ENCODE data around the gene PRDM16.

The PRDM16 gene

DNA sequence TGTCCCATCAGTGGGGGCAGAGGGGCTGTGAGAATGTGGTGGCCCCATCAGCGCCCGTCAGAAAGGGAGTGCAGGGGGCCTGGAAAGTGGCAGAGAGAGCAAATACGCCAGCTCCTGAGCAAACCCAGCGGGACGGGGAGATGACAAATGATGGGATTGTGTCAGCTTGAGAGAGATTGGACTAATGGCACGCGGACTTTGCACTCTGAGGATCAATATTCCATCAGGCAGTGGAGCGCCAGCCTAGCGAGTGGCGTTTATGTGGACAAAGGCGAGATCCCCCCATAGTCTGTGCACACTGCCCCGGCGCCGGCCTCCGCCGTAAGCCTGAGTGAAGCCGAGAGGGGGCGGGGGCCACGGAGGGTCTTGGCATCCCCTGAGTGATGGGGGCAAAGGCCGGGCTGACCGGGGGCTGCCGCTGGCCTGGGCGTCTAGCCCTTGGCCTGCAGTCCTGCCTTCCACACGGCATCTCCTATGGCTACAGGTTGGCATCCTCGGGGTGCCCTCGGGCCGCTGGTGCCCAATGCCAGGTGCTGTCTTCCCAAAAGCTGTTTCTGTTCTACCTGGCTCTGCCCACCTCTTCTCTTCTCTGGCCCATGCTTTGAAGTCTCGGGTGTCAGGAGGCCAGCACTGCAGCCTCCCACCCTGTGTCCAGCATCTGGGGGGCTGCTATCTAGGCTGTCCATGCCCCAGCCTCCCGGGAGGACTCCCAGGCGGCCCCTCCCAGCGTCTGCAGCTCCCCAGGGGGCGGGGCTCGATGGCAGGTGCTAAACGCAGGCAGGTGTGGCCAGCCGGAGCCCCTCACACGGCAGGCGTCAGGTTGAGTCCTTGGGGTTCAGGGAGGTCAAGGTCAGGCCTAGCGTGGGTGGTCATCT, 46.5 kb downstream of the PRDM16 start:
- TF ChIP-seq, protein P1, sequence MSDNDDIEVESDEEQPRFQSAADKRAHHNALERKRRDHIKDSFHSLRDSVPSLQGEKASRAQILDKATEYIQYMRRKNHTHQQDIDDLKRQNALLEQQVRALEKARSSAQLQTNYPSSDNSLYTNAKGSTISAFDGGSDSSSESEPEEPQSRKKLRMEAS (IDR thresholded peaks at IDR 0.05; ENCODE audit: low read depth, low read length) = no peak
- TF ChIP-seq MYC (IDR thresholded peaks at IDR 0.05; ENCODE audit: low read depth, low read length) (no peak), POLR2A (IDR thresholded peaks at IDR 0.05; ENCODE audit: extremely low read depth, insufficient read length) (no peak)
- TF ChIP-seq, protein P2, sequence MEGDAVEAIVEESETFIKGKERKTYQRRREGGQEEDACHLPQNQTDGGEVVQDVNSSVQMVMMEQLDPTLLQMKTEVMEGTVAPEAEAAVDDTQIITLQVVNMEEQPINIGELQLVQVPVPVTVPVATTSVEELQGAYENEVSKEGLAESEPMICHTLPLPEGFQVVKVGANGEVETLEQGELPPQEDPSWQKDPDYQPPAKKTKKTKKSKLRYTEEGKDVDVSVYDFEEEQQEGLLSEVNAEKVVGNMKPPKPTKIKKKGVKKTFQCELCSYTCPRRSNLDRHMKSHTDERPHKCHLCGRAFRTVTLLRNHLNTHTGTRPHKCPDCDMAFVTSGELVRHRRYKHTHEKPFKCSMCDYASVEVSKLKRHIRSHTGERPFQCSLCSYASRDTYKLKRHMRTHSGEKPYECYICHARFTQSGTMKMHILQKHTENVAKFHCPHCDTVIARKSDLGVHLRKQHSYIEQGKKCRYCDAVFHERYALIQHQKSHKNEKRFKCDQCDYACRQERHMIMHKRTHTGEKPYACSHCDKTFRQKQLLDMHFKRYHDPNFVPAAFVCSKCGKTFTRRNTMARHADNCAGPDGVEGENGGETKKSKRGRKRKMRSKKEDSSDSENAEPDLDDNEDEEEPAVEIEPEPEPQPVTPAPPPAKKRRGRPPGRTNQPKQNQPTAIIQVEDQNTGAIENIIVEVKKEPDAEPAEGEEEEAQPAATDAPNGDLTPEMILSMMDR (IDR thresholded peaks at IDR 0.05; ENCODE audit: low read depth, low read length) = no peak
- no peak overlapping the region for H3K4me3 ChIP-seq (ENCODE audit: low read depth, low read length)
- no peak for DNase-seq (ENCODE audit: low read depth)

DNA sequence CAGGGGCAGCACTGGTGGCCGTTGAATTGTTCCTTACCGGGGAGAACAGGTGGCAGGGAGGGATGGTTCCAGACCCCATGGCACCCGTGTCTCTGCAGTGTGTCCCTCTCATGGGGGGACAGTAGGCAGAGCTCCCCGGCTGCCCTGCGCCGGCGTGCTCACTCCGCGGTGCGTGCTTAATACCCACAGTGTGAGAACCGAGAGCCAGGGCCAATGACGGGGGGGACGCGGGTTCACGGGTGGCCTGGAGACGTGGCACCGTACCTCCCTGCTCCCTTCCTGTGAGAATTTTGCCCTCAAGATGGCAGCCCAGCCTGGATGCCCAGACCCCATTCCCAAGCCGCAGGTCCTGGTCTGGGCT, 47.1 kb downstream of the PRDM16 start:
- TF ChIP-seq, protein P1 (IDR thresholded peaks at IDR 0.05; ENCODE audit: low read depth, low read length) = no peak
- TF ChIP-seq, protein P2 (IDR thresholded peaks at IDR 0.05; ENCODE audit: low read depth, low read length) = no peak
- no peak for TF ChIP-seq POLR2A (IDR thresholded peaks at IDR 0.05; ENCODE audit: extremely low read depth, insufficient read length)
- TF ChIP-seq MYC (IDR thresholded peaks at IDR 0.05; ENCODE audit: low read depth, low read length) = no peak

DNA sequence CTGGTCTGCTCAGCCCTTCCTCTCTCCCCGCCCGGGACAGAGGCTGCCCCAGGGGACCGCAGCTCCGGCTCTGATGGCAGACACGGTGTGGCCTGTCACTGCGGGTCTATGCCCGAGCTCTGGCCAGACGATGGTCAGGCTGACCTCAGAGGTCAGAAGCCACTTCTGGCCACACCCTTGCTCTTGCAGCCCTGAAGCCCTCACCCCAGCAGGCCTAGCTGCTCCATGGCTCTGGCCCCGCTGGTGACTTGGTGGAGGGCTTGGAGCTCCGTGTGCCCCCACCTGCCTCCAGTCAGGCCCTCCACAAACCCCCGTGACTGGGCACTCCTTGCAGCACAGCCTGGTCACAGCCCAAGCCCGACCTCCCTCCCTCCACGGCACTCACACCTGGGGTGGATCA, 47.6 kb downstream of the PRDM16 start:
- TF ChIP-seq POLR2A (IDR thresholded peaks at IDR 0.05; ENCODE audit: extremely low read depth, insufficient read length) = no peak
- TF ChIP-seq, protein P1 (IDR thresholded peaks at IDR 0.05; ENCODE audit: low read depth, low read length) = no peak
- TF ChIP-seq MYC (IDR thresholded peaks at IDR 0.05; ENCODE audit: low read depth, low read length) = no peak
- TF ChIP-seq, protein P2 (IDR thresholded peaks at IDR 0.05; ENCODE audit: low read depth, low read length) = no peak
- no peak overlapping the region for H3K4me3 ChIP-seq (ENCODE audit: low read depth, low read length)
- DNase-seq (ENCODE audit: low read depth) = no peak

More for the DNA sequence above, 47.1 kb downstream of the PRDM16 start:
- no peak overlapping the region for H3K4me3 ChIP-seq (ENCODE audit: low read depth, low read length)
- DNase-seq (ENCODE audit: low read depth) = no peak

DNA sequence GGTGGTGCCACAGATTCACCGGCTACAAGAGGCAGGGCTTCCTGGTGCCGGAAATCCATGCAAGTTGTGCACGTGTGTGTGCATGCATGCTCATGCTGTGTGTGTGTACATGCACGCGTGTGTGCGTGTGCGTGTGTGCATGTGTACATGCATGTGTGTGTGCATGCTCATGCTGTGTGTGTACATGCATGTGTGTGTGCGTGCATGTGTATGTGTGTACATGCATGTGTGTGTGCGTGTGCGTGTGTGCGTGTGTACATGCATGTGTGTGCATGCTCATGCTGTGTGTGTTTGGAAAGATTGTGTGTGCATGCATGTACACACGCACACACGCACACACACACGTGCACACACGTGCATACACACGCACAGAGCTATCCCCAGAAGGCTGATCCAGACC, 48.9 kb downstream of the PRDM16 start:
- H3K4me3 ChIP-seq (ENCODE audit: low read depth, low read length) = no peak overlapping the region
- TF ChIP-seq MYC (IDR thresholded peaks at IDR 0.05; ENCODE audit: low read depth, low read length) = no peak
- TF ChIP-seq, protein P2 (IDR thresholded peaks at IDR 0.05; ENCODE audit: low read depth, low read length) = no peak
- TF ChIP-seq POLR2A (IDR thresholded peaks at IDR 0.05; ENCODE audit: extremely low read depth, insufficient read length) = no peak
- TF ChIP-seq, protein P1 (IDR thresholded peaks at IDR 0.05; ENCODE audit: low read depth, low read length) = no peak
- no peak for DNase-seq (ENCODE audit: low read depth)

DNA sequence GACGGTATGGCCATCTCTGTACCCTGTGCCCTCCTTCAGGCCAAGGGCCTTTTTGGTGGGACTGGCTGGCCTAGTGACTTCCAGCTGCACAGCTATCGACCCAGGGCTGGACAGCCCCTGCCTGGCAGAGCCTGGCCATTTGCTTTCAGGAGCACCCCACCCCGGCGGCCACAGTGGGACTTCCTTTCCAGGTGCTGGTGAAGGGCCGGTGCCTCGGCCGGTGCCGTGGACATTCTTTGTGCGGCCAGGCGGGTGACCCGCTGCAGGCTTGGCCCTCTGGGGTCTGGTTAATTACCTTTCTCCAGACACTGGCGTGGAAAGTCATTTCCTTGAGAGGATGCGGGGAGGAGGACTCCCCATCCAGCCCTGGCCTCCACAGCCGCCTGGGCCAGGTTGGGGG, 50.1 kb downstream of the PRDM16 start:
- H3K4me3 ChIP-seq (ENCODE audit: low read depth, low read length) = no peak overlapping the region
- TF ChIP-seq POLR2A (IDR thresholded peaks at IDR 0.05; ENCODE audit: extremely low read depth, insufficient read length) (no peak), MYC (IDR thresholded peaks at IDR 0.05; ENCODE audit: low read depth, low read length) (no peak)
- TF ChIP-seq, protein P2 (IDR thresholded peaks at IDR 0.05; ENCODE audit: low read depth, low read length) = no peak
- TF ChIP-seq, protein P1 (IDR thresholded peaks at IDR 0.05; ENCODE audit: low read depth, low read length) = no peak
- DNase-seq (ENCODE audit: low read depth) = no peak
